OCI-LY1 (cell line): Measurements from ENCODE around the gene PATZ1.

Source experiments
- H2AFZ ChIP-seq: fragments of 200-600 bp; sonication (generic), shearing (Covaris generic); 2 replicates; pipeline ENCODE4 v1.6.0; 2014; ENCODE audit warnings: antibody characterized with exemption, mild to moderate bottlenecking, low read length
- H3F3A ChIP-seq: fragments of 200-600 bp; sonication (generic), shearing (Covaris generic); 2 replicates; pipeline ENCODE4 v1.6.0; 2014; ENCODE audit warnings: mild to moderate bottlenecking, antibody characterized with exemption, low read length, moderate library complexity; ENCODE audit not compliant: insufficient read depth
- H3K27ac ChIP-seq: fragments of 200-600 bp; sonication (generic); 2 replicates; pipeline ENCODE4 v1.5.1; 2014; ENCODE audit warnings: low read length, mixed run types, mild to moderate bottlenecking, low read depth; ENCODE audit not compliant: poor library complexity, severe bottlenecking
- H3K27me3 ChIP-seq: fragments of 200-600 bp; sonication (generic); 2 replicates; pipeline ENCODE4 v1.6.0; 2014; ENCODE audit warnings: antibody characterized with exemption, mild to moderate bottlenecking, low read length, moderate library complexity; ENCODE audit not compliant: insufficient read depth
- H3K36me3 ChIP-seq: fragments of 200-600 bp; sonication (generic); 2 replicates; pipeline ENCODE4 v1.6.1; 2014; ENCODE audit warnings: mild to moderate bottlenecking, antibody characterized with exemption, low read length, moderate library complexity, mixed read lengths; ENCODE audit not compliant: insufficient read depth
- H3K4me1 ChIP-seq: fragments of 200-600 bp; sonication (generic); 2 replicates; pipeline ENCODE4 v1.5.1; 2014; ENCODE audit warnings: mild to moderate bottlenecking, low read length, moderate library complexity; ENCODE audit not compliant: insufficient read depth, severe bottlenecking
- H3K4me2 ChIP-seq: fragments of 200-600 bp; sonication (generic), shearing (Covaris generic); 2 replicates; pipeline ENCODE4 v1.6.1; 2014; ENCODE audit warnings: low read length
- H3K4me3 ChIP-seq: fragments of 200-600 bp; sonication (generic); 2 replicates; pipeline ENCODE4 v1.5.1; 2014; ENCODE audit warnings: low read length, low read depth, mild to moderate bottlenecking, mixed read lengths; ENCODE audit not compliant: poor library complexity, severe bottlenecking
- H3K79me2 ChIP-seq: fragments of 200-600 bp; shearing (Covaris generic); 2 replicates; pipeline ENCODE4 v1.6.1; 2016; ENCODE audit warnings: mixed run types, low read length, mixed read lengths; ENCODE audit not compliant: insufficient read depth
- H3K9ac ChIP-seq: fragments of 200-600 bp; sonication (generic), shearing (Covaris generic); 2 replicates; pipeline ENCODE4 v1.6.1; 2014; ENCODE audit warnings: mild to moderate bottlenecking, low read length, mixed read lengths
- H3K9me2 ChIP-seq: fragments of 200-600 bp; sonication (generic), shearing (Covaris generic); 2 replicates; pipeline ENCODE4 v1.6.1; 2014; ENCODE audit warnings: low read depth, mild to moderate bottlenecking, low read length, mixed read lengths
- H3K9me3 ChIP-seq: fragments of 200-600 bp; shearing (Covaris generic); 2 replicates; pipeline ENCODE4 v1.6.1; 2014; ENCODE audit warnings: low read length, mixed read lengths
- H4K20me1 ChIP-seq: fragments of 200-600 bp; sonication (generic), shearing (Covaris generic); 2 replicates; pipeline ENCODE4 v1.6.0; 2016; ENCODE audit warnings: mild to moderate bottlenecking, low read length; ENCODE audit not compliant: insufficient read depth
- EZH2 ChIP-seq: fragments of 200-600 bp; sonication (generic), shearing (Covaris generic); IDR thresholded peaks from 2 replicates; pipeline ENCODE4 v1.8.0; 2017; ENCODE audit warnings: borderline replicate concordance, mixed run types, mild to moderate bottlenecking, antibody characterized with exemption, low read length, moderate library complexity, mixed read lengths
- TF ChIP-seq, protein P1 (sequence below): fragments of 200-600 bp; sonication (generic), shearing (Covaris generic); IDR thresholded peaks from 2 replicates; pipeline ENCODE4 v1.5.1; 2017; ENCODE audit warnings: mild to moderate bottlenecking, antibody characterized with exemption, low read length, moderate library complexity, mixed read lengths

PATZ1 gene

DNA sequence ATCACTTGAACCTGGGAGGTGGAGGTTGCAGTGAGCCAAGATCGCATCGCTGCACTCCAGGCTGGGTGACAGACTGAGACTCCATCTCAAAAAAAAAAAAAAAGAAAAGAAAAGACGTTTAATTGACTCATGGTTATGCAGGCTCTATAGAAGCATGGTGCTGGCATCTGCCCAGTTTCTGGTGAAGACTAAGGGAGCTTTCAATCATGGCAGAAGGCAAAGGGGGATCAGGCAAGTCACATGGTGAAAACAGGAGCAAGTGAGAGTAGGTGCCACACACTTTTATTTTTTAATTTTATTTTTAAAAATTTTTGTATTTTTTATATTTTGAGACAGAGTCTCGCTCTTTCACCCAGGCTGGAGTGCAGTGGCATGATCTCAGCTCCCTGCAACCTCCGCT, 8.4 kb upstream of the PATZ1 start:
- Histone ChIP-seq H3K4me3 (no peak overlapping the region), H3K27me3 (peaks cover 3% of the 10 kb centered on the region; the same call in 1 of the 2 replicates), H3K9ac (no peak overlapping the region), H3K36me3 (no peaks in the 10 kb centered on the region), H3K79me2 (no peaks in the 10 kb centered on the region), H3K4me2 (no peak overlapping the region), H3K27ac (no peak overlapping the region), H3K4me1 (no peaks in the 10 kb centered on the region), H2AFZ (no peak overlapping the region), H3K9me3 (no peaks in the 10 kb centered on the region), H3K9me2 (no peaks in the 10 kb centered on the region), H3F3A (no peaks in the 10 kb centered on the region), H4K20me1 (no peaks in the 10 kb centered on the region)
- TF ChIP-seq, protein P1, sequence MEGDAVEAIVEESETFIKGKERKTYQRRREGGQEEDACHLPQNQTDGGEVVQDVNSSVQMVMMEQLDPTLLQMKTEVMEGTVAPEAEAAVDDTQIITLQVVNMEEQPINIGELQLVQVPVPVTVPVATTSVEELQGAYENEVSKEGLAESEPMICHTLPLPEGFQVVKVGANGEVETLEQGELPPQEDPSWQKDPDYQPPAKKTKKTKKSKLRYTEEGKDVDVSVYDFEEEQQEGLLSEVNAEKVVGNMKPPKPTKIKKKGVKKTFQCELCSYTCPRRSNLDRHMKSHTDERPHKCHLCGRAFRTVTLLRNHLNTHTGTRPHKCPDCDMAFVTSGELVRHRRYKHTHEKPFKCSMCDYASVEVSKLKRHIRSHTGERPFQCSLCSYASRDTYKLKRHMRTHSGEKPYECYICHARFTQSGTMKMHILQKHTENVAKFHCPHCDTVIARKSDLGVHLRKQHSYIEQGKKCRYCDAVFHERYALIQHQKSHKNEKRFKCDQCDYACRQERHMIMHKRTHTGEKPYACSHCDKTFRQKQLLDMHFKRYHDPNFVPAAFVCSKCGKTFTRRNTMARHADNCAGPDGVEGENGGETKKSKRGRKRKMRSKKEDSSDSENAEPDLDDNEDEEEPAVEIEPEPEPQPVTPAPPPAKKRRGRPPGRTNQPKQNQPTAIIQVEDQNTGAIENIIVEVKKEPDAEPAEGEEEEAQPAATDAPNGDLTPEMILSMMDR: no peak
- TF ChIP-seq EZH2: no peak

DNA sequence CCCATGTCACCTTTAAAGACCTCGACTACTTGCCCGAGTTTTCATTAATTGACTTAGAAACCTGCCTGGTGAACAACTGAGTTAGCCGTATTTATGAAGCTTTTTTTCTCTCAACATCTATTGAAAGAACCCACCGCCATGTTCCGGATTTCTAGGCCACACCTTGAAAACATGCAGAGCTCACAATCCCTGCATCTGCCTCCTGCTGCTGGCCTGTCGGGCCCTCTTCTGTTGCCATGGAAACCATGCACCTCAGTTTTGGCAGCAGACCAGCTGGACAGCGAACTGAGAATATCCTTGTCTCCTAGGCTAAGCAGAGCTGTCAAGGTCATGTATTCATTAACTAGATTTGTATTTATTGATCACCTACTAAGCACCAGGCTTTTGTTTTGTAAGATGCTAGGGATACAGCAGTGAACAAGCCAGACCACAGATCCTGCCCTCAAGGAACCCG, 4.3 kb upstream of the PATZ1 start:
- H3K4me2 ChIP-seq: no peak overlapping the region

DNA sequence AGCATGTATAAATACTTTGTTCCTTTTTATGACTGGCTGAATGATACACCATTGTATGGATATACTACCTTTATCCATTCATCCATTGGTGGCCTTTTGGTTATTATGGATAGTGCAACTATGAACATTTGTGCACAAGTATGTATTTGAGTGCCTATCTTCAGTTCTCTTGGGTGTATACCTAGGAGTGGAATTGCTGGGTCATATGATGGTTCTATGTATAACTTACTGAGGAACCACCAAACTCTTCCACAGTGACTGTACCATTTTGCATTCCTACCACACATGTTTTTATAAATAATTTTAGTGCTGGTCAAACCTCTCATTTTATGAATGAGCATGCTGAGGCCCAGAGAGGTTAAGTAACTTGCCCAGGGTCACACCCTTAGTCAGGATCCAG, 3.8 kb upstream of the PATZ1 start:
- no peak overlapping the region for H2AFZ ChIP-seq
- H3K9ac ChIP-seq: no peak overlapping the region
- peaks cover 3% of the 10 kb centered on the region; the same call in 1 of the 2 replicates for H3K36me3 ChIP-seq
- no peak overlapping the region for H3K4me2 ChIP-seq
- H3K27ac ChIP-seq: no peak overlapping the region
- H4K20me1 ChIP-seq: no peaks in the 10 kb centered on the region
- H3K9me2 ChIP-seq: no peaks in the 10 kb centered on the region
- peaks cover 16% of the 10 kb centered on the region for H3K4me1 ChIP-seq
- H3K9me3 ChIP-seq: no peaks in the 10 kb centered on the region
- TF ChIP-seq, protein P1: no peak
- no peak for TF ChIP-seq EZH2
- H3K27me3 ChIP-seq: no peaks in the 10 kb centered on the region
- H3K79me2 ChIP-seq: peaks cover 4% of the 10 kb centered on the region
- 0 out of 2 replicates have a peak, but pooled peaks cover 7% of the 10 kb centered on the region for H3F3A ChIP-seq
- H3K4me3 ChIP-seq: no peak overlapping the region

More for the DNA sequence above, 4.3 kb upstream of the PATZ1 start:
- Histone ChIP-seq H4K20me1 (no peaks in the 10 kb centered on the region), H3K4me3 (no peak overlapping the region), H3K36me3 (no peaks in the 10 kb centered on the region), H3K79me2 (no peaks in the 10 kb centered on the region), H3K27ac (no peak overlapping the region), H3F3A (0 out of 2 replicates have a peak, but pooled peaks cover 7% of the 10 kb centered on the region), H2AFZ (no peak overlapping the region), H3K9me3 (no peaks in the 10 kb centered on the region), H3K27me3 (no peaks in the 10 kb centered on the region; the same call in 1 of the 2 replicates), H3K4me1 (peaks cover 12% of the 10 kb centered on the region), H3K9ac (no peak overlapping the region), H3K9me2 (no peaks in the 10 kb centered on the region)
- TF ChIP-seq, protein P1: no peak
- no peak for TF ChIP-seq EZH2
